ENCODE results near the gene TSEN15.
"Not testable (repeated sequence)": the region's sequence is repeated elsewhere in the genome, so short reads cannot be mapped to it uniquely, and the experiment has no call there.

Gene TSEN15

DNA sequence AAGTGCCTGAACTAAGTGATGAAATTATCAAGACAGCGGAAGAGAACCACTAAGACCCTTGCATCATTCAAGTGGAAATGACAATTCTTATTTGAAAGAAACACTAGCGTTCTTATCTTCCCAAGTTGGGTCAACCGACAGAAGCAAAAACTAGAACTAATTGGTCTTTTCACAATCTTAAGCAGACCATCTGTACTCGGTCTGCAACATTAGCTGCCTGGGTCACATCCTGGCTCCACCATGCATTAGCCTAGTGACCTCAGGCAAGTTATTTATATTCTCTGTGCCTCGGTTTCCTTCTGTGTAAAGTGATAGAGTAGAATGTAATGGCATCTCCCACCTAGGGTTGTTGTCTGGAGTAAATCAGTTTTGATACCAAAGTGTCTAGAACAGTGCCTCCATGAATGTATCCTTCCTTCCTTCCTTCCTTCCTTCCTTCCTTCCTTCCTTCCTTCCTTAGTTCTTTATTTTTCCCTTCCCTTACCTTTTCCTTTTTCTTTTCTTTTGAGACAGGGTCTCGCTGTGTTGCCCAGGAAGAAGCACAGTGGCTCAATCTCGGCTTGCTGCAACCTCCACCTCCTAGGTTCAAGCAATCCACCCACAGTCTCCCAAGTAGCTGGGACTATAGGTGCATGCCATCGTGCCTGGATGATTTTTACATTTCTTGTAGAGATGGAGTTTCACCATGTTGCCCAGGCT is 20.0 kb upstream of the TSEN15 start:
- no peak for DNase-seq

- DNase-seq, result no peak
These were observed 19.1 kb upstream of the TSEN15 start for GRCh38 chr1:184032306-184032929.

GRCh38 chr1:184032930-184033418 is 18.6 kb upstream of the TSEN15 start:
- DNase-seq, result no peak

DNA sequence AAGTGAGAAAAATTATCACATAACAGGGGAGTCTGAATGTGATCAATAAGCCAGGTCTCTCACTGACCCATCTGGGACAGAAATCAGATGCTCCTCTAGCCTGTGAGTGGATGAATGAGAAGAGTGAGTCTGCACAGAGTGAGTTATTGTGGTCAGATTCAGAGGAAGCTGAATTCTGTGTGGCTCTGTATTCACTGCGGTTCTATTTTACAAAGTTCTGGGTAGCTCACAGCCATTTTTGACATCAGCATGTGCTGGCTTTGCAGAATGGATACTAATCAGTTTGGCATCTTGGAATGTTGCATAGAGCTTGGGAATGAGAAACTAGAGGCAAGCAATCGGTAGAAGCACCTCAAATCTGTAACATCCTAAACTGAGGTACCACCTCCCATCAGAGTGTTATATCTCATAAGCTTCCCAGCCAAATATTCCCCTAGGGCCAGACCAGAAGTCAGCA is 17.8 kb upstream of the TSEN15 start:
- no peak for DNase-seq

GRCh38 chr1:184034761-184035379 is 16.7 kb upstream of the TSEN15 start:
- DNase-seq, result no peak

DNA sequence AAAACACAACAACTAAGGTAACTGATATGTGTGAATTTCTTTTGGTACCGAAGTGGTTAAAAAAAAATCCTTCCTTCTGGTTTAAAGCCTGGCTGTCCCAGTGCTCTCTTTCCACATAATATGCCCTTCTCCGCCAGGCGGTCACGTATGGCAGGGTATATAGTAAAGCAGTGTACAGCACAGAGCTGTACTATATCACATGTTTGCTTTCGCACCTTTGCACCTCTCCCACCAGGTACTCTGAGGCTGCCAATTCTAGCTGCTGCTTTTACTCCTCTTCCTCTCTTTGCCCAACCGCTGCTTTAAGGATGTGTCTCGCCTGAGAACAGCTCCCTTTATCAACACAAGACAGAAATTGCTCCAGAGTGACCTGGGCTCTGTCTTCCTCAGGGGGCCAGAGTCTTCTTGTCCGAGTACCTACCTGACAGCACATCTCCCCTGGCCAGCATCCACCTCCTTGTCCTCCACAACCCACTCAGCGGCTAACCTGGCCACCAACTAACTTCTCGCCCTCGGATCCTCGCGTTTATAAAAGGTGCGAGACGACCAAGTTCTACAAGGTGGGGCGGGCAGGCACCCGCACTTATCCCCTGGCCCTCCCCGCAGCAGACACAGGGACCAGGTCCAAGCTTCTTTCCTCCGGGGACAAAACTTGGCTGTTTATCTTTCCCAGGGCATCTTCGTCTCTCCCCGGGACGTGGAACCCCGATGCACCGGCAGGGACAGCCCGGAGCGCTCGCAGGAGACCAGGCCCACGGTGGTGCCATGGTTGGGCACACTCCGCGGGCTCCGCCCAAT is 15.6 kb upstream of the TSEN15 start:
- DNase-seq, result no peak

- DNase-seq, result peak; percentile 2
These were observed 15.0 kb upstream of the TSEN15 start for GRCh38 chr1:184036517-184036949.

GRCh38 chr1:184037849-184038591 is 13.5 kb upstream of the TSEN15 start:
- DNase-seq, result no peak

DNA sequence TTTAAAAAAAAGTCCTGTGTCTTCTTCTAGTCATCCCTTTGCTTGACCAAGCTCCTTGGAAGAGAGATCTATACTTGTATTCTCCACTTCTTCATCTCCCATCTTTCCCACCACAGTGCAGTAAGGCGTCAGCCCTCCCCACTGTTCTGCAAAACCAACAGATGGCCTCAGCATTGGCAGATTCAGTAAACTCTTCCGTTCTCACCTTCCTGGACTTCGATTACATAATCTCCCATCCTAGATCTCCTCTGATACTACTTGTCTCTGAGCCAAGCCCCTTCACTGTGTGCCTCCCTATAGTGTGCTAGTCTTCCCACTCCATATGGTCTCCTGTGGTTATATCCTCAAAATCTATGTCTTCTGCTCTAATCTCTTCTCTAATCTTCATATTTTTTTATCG is 12.4 kb upstream of the TSEN15 start:
- DNase-seq, result no peak

DNA sequence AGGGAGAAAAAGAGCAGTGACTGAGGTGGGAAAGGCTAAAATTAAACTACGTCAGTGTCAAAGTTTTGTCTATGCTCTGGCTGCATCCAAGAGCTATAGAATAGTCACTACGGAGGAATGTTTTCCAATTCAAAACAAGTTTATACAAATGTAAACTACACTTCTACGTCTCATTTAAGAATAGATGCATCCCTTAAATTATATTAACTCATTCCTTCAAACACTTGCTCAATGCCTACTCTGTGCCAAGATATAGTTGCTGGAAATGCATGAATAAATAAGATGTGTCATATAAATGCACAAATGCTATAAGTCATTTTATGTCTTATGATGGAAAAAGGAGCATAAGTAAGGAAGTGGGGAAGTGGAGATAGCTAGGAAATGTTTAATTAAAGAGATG is 9.8 kb upstream of the TSEN15 start:
- no peak for DNase-seq

DNA sequence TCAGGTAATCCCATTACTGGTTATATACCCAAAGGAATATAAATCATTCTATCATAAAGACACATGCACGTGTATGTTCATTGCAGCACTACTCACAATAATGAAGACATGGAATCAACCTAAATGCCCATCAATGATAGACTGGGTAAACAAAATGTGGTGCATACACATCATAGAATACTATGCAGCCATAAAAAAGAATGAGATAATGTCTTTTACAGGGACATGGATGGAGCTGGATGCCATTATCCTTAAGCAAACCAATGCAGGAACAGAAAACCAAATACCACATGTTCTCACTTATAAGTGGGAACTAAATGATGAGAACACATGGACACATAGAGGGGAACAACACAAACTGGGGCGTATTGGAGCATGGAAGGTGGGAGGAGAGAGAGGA is 8.2 kb upstream of the TSEN15 start:
- DNase-seq, result not testable (repeated sequence)

GRCh38 chr1:184044603-184045376 is 6.7 kb upstream of the TSEN15 start:
- DNase-seq, result no peak

DNA sequence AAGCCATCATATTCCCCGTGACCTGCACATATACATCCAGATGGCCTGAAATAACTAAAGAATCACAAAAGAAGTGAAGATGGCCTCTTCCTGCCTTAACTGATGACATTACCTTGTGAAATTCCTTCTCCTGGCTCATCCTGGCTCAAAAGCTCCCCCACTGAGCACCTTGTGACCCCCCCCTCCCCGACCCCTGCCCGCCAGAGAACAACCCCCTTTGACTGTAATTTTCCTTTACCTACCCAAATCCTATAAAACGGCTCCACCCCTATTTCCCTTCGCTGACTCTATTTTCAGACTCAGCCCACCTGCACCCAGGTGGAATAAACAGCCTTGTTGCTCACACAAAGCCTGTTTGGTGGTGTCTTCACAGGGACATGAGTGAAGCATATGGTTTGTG is 4.0 kb upstream of the TSEN15 start:
- DNase-seq, result not testable (repeated sequence)

DNA sequence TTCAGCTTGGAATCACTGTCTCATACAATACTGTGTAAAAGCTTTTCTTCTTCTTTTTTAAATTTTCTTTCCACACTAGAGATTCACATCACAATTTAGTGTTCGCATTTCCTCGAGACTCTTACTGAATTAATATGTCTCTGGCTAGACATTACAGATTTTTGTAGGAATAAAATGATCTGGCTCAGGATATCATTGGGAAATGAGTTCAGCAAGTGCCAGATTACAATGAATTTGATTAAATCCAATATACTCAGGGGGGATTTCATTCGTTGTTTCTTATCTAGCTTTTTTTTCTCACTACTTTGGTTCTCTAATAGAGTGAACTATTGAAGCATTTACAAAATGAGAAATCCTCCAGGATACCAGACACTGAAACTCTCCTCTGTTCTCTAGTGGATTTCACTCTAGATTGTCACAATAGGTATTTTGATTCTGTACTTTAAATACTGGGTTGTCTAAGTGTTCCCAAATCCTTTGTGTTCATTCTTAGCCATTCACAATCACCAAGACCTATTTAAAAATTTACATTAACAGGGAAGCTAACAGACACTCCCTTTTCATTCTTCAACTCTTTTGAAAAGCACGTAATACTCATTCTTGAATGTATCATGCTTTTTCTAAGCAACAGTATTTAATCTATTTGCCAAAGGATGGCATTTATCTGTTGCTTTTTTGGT is 2.8 kb upstream of the TSEN15 start:
- DNase-seq, result no peak

GRCh38 chr1:184049291-184049690 is 2.2 kb upstream of the TSEN15 start:
- no peak for DNase-seq

- no peak for DNase-seq
These were observed 1.6 kb upstream of the TSEN15 start for GRCh38 chr1:184049836-184050468.

- no peak for DNase-seq
These were observed 894 bp upstream of the TSEN15 start for GRCh38 chr1:184050636-184051035.

GRCh38 chr1:184051138-184051484 is 419 bp upstream of the TSEN15 start:
- DNase-seq, result no peak

DNA sequence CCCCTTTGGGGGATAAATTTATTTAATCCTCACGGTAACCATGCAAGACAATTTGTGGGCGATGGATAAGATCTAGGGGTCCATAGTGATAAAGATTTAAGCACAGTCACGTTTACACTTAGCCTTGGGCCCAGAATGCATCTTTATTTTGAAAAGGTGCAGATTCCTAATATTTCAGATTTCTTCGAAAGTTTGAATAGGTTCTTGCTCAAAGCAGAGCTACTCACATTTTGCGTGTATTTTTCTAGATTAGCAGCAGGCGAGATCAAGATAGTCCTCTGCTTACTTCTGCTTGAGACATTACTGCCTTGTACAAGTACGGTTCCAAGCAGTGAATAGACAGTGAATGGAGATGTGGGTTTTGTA is 647 bp downstream of the TSEN15 start:
- no peak for DNase-seq

- no peak for DNase-seq
These were observed 1.2 kb downstream of the TSEN15 start for GRCh38 chr1:184052750-184053149.

DNA sequence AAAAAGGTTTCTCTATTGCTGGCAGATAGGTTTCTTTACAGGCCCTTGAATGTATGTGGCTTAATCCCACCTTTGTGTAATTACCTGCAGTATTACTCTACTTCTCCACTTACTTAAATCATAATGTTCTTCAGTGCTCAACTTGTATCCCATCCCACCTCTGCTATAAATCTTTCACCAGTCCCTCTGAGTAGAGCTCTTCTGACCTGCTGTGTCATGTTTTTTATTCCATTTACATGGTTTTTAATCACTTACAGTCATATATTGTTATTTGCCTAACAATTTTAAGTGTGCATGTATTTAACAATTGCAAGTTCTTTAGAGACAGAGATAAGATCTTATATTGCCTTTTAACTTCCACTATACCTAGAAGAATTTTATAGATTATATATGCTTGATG is 2.4 kb downstream of the TSEN15 start:
- DNase-seq, result no peak
